ENCODE measurements around the gene ZNF275. TPM values are rescaled to one million over a fixed set of nuclear protein-coding genes. Genes with fewer than 3 reads are reported as not detected.
A peak's percentile ranks its signal among the peaks of the same experiment; 100 is the strongest.

The ZNF275 gene
- total and polyA plus RNA-seq, 2 of the 8 experiments (the other 6 are each of a cell fraction or from before 2014, with no cell fraction given): 8.2 to 9.1 TPM

DNA sequence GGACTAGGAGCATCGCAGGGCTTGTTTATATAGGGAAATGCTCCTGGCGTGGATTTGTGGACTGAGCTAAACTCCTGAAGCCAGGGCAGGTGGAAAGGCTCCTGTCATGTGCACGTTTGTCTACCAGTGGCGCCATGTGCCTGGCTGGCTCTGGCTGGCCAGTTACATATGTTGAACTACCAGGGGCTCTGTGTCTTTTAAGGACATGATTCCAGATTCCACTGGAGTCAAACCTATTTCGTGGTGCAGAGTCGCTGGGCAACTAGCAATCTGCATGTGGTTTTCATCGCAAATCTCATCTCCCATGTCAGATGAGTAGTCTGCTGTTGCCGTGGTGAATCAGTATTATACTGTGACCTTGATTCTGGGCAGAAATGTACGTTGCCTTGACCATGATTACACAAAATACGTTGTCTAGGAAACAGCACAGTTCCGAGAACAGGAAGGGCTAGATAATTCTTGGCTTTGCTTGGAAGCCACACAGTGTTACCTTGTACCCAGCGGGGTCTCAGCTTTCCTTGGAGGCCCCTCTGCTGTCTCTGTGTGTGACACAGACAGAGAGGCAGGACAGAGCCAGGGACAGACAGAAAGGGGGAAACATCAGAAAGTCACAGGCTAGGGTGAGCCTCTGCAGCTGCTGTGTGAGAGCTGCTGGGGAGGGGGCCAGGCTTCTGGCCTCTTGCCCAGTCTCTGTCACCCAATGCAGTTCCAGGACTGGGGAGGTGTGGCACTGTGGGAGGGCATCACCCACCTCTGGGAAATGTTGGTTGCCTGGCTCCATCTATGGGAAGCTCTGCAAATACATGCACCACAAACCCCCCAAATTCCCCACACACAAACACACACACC is 48.0 kb downstream of the ZNF275 start:
- POLR2A ChIA-PET (ENCODE audit: partially characterized antibody): interaction anchor here (1.3 kb wide), 1 partner anchor 36 kb away, joined by 3 read pairs; no protein-coding TSS in a partner anchor
- H3K27ac ChIP-seq (ENCODE audit: low read depth, low read length): no peak overlapping the region
- H3K27me3 ChIP-seq (replicated peaks in 1 of 4; ENCODE audit: control insufficient read depth in 3 of 4, extremely low read depth in 1 of 4, insufficient read depth in 3 of 4, low read length in 3 of 4): no peaks in the 10 kb centered on the region
- H3K9ac ChIP-seq (replicated peaks in 1 of 4; ENCODE audit: extremely low read depth in 1 of 4, low read depth in 3 of 4, low read length in 3 of 4): no peak overlapping the region
- H2BK15ac ChIP-seq (ENCODE audit: low read length): no peak overlapping the region
- H2AK5ac ChIP-seq (ENCODE audit: low read depth, low read length): no peak overlapping the region
- H3K23me2 ChIP-seq (ENCODE audit: low read depth, low read length): peaks cover 15% of the 10 kb centered on the region; the same call in 1 of the 2 replicates
- no peak overlapping the region for H3K4me3 ChIP-seq (ENCODE audit: extremely low read depth in 1 of 4, insufficient read depth in 2 of 4, low read depth in 3 of 4, low read length in 4 of 4)
- no peak overlapping the region for H4K91ac ChIP-seq (replicated peaks; ENCODE audit: insufficient read length, low read length)
- H3K9me3 ChIP-seq (ENCODE audit: insufficient read depth in 2 of 2, low read depth in 1 of 2, low read length in 1 of 2): peaks cover 0 to 5% of the 10 kb centered on the region in 2 experiments; a peak in 1 of 4 replicates
- no peak overlapping the region for H2BK5ac ChIP-seq (ENCODE audit: low read depth, low read length)
- H3K18ac ChIP-seq (ENCODE audit: extremely low read depth, low read length): no peak overlapping the region
- H3K14ac ChIP-seq (ENCODE audit: insufficient read length): no peak overlapping the region
- no peak overlapping the region for H2AFZ ChIP-seq (ENCODE audit: low read length)
- H3K56ac ChIP-seq (replicated peaks; ENCODE audit: insufficient read length, low read depth, low read length): peak overlapping the region; percentile 98
- WGBS, 2 experiments (ENCODE audit: extremely low coverage in 1 of 2, insufficient coverage in 1 of 2, insufficient read length in 1 of 2, insufficient replicate concordance in 2 of 2, low coverage in 1 of 2, low lambda C conversion rate in 2 of 2, missing lambda C conversion rate in 1 of 2): 84% methylated on average over 11 of the region's 12 CpGs; no CpG with 5 or more reads in 1 of the 2 experiments
- peaks cover 0 to 2% of the 10 kb centered on the region in 2 experiments for H4K20me1 ChIP-seq (replicated peaks in 1 of 2; ENCODE audit: control insufficient read depth in 1 of 2, insufficient read depth in 2 of 2, low read length in 2 of 2)
- peak in 1 of 2 experiments; percentile 29; a peak in 1 of 4 replicates for TF ChIP-seq RAD21 (IDR thresholded peaks at IDR 0.05 in 1 of 2, conservative IDR thresholded peaks at IDR 0.05 in 1 of 2; ENCODE audit: low read depth in 2 of 2, low read length in 2 of 2)
- TF ChIP-seq SP1 (IDR thresholded peaks at IDR 0.05; ENCODE audit: low read depth, low read length): no peak
- TF ChIP-seq, protein P1, sequence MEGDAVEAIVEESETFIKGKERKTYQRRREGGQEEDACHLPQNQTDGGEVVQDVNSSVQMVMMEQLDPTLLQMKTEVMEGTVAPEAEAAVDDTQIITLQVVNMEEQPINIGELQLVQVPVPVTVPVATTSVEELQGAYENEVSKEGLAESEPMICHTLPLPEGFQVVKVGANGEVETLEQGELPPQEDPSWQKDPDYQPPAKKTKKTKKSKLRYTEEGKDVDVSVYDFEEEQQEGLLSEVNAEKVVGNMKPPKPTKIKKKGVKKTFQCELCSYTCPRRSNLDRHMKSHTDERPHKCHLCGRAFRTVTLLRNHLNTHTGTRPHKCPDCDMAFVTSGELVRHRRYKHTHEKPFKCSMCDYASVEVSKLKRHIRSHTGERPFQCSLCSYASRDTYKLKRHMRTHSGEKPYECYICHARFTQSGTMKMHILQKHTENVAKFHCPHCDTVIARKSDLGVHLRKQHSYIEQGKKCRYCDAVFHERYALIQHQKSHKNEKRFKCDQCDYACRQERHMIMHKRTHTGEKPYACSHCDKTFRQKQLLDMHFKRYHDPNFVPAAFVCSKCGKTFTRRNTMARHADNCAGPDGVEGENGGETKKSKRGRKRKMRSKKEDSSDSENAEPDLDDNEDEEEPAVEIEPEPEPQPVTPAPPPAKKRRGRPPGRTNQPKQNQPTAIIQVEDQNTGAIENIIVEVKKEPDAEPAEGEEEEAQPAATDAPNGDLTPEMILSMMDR (IDR thresholded peaks at IDR 0.05; ENCODE audit: control extremely low read depth in 1 of 3, insufficient read depth in 1 of 3, low read depth in 1 of 3, low read length in 3 of 3): 0 out of 4 replicates have a peak, but pooled peaks of 1 of the 3 experiments have one; percentile 8
- peaks cover 0 to 3% (median 1%) of the 10 kb centered on the region in 4 experiments; a peak in 1 of 7 replicates for H3K4me1 ChIP-seq (replicated peaks in 1 of 4; ENCODE audit: control insufficient read depth in 3 of 4, insufficient read depth in 4 of 4, low read length in 3 of 4)
- H2BK120ac ChIP-seq (replicated peaks; ENCODE audit: low read depth, low read length): no peak overlapping the region
- FAIRE-seq (no peak), DNase-seq (ENCODE audit: low read depth in 1 of 2, low spot score in 2 of 2) (no peak)
- H3K4me2 ChIP-seq (ENCODE audit: insufficient read depth in 1 of 2, low read depth in 2 of 2, low read length in 2 of 2): no peak overlapping the region
- CTCF ChIA-PET (ENCODE audit: partially characterized antibody): no interaction called here
- no peaks in the 10 kb centered on the region for H3K79me1 ChIP-seq (ENCODE audit: low read depth, low read length)
- H2BK12ac ChIP-seq (ENCODE audit: low read depth, low read length): no peak overlapping the region
- no peak overlapping the region for H4K5ac ChIP-seq (ENCODE audit: insufficient read length, low read depth, low read length)
- no peak overlapping the region for H2BK20ac ChIP-seq (ENCODE audit: low read length)
- H3K79me2 ChIP-seq (ENCODE audit: control insufficient read depth in 1 of 2, insufficient read depth in 2 of 2, low read length in 2 of 2): no peaks in the 10 kb centered on the region
- no peak overlapping the region for H3K23ac ChIP-seq (ENCODE audit: insufficient read length)
- no peaks in the 10 kb centered on the region for H3K36me3 ChIP-seq (ENCODE audit: control insufficient read depth in 2 of 4, insufficient read depth in 4 of 4, low read length in 3 of 4)
- H4K8ac ChIP-seq (ENCODE audit: extremely low read depth, insufficient read depth, low read length): no peak overlapping the region
- H3K4ac ChIP-seq (replicated peaks; ENCODE audit: insufficient read length, low read depth, low read length): no peak overlapping the region

Measured in H1 (cell line).